Skin of body (tissue), 2 donors: ENCODE measurements around the gene POU6F2. TPM values are rescaled to one million over a fixed set of nuclear protein-coding genes. Genes with fewer than 3 reads are reported as not detected.
"Not testable (repeated sequence)": the region's sequence is repeated elsewhere in the genome, so short reads cannot be mapped to it uniquely, and the experiment has no call there.

ENCODE experiments used
- DNase-seq: peaks from one replicate; lab custom pipeline; 2025; lab: John Stamatoyannopoulos, UW
- total RNA-seq: library from RNA; depleted of rRNA; stranded (reverse); fragments of >200 nt; gene quantifications from one replicate; pipeline ENCODE4 v1.2.3, GENCODE V29; 2014

Gene POU6F2, protein sequence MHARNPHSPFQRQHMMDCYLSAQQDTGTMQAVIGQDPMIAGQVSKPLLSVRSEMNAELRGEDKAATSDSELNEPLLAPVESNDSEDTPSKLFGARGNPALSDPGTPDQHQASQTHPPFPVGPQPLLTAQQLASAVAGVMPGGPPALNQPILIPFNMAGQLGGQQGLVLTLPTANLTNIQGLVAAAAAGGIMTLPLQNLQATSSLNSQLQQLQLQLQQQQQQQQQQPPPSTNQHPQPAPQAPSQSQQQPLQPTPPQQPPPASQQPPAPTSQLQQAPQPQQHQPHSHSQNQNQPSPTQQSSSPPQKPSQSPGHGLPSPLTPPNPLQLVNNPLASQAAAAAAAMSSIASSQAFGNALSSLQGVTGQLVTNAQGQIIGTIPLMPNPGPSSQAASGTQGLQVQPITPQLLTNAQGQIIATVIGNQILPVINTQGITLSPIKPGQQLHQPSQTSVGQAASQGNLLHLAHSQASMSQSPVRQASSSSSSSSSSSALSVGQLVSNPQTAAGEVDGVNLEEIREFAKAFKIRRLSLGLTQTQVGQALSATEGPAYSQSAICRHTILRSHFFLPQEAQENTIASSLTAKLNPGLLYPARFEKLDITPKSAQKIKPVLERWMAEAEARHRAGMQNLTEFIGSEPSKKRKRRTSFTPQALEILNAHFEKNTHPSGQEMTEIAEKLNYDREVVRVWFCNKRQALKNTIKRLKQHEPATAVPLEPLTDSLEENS
- total RNA-seq, result 0.20 TPM

- DNase-seq, result no peak
Observed at GRCh38 chr7:38977685-38978084, at the start of gene POU6F2. Gene POU6F2, plus strand, starts transcription at chr7:38977909. Its CDS starts 45 bp downstream, at chr7:38977954.

GRCh38 chr7:38928506-38928905 is 49.2 kb upstream of the POU6F2 start:
- DNase-seq, result no peak

DNA sequence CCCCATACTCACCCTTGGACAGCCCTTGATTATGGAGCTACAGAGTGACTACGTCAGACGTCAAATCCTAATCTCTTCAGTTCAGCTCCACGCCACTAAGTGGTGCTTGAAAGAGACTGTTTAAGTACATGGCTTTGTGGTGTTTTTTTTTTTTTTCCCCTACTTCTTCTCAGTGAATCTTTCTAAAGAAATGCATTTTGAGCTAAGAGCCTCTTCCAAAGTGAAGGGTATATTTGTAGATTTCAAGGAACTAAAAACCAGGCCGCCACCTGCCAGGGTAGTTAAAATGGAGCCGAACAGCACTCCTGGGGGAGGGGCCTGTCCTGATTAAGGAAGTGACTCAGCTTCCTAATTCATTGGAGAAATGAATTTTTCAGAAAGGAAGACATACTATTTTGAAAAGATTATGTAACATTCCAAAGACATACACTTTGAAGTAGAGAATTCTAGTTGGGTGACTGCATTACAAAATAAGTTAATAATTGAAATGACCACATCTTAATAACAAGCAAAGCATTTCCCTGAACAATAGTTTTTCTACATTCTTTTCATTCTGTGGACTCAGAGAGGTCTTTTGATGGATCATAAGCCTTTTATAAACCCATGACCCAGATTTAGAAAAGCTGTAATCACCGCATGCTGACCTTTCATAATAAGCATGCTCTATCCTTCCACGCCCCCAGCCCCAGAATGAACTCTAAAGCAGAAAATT is 48.1 kb upstream of the POU6F2 start:
- no peak for DNase-seq

DNA sequence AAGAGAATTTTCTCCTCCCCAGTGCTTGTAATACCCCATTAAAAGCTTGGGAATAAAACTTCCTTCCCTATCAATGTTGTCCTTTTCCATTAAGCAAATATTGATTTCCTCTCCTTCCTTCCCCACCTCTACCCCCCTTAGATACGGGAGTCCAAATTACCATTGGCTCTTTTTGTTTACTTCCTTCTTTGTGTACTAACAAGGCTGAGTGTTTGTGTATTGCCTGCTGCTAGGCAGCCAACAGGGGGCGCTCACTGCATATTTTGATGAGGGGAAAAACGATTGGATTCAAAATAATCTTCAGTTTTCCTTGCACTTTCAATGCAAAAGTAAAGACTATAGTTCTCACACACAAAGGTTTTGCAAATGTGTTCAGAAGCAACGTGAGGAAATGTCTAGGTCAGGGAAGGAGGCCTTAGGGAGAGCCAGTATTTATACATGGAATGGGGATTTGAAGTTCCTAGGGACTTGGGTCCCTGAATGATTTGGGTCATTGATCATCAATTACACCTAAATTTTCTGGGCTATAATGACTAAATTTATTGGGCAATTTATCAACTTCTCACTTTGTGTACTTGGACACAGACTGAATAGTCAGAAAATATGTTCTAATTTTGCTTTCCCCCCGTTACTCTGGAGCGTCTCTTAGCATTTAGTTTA is 45.1 kb upstream of the POU6F2 start:
- peak; percentile 7 for DNase-seq

DNA sequence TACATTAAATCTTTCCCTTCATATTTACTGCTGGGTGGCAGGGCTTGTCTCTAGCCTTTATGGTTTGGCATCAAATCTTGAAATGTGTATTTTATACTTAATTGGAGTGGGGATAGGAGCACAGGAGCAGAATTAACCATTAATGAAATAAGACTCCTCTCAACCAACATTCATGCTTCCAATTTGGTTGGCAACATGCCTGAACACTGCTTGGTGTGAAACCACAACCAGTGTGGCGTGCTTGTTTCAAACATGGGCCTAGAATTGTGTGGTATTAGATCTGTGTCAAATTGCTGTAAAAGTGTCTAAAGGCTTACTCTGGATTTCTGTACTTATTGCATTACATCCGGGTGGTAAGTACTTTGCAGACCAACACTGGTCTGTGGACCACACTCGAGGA is 43.7 kb upstream of the POU6F2 start:
- DNase-seq, result no peak

DNA sequence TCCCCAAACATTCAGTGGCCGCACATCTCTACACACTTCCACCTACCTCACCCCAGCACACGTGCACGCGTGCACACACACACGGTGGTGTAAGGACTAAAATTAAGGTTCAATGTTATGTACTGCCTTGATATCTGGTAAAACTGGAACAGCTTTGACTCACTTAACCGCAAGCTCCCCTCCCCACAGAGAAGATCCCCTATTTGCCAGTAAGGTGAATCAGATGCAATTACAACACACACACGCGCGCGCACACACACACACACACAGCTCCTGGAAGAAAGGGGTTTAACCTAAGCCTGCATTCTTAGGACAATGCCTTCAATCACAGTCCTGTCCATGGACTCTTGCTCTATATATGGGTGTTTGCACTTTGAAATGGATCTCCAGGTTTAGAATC is 43.2 kb upstream of the POU6F2 start:
- DNase-seq, result no peak

- no peak for DNase-seq
Observed at GRCh38 chr7:38936641-38937040, 41.1 kb upstream of the POU6F2 start.

DNA sequence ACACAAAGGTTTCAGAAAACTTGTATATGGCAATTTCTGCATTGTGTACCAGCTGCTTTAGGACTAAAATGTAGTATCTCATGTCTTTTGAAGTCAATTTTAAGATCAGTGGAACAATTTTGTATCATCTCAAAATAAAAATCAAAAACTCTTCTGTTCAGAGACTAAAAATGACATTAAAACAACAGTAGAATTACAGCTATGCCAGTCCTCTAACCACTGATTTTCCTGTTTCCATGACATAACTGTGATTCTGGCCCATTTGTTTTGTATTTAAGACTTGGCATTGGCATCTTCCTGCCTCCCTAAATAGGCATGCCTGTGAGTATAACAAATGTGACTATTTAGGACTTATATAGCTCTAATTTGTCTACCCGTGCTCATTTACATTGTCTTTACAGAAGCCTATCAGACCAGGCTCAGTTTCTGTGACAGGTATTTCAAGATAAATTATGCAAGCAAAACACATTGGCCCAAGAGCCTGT is 39.7 kb upstream of the POU6F2 start:
- DNase-seq, result peak; percentile 35

- no peak for DNase-seq
Observed at GRCh38 chr7:38938589-38938988, 39.1 kb upstream of the POU6F2 start.

DNA sequence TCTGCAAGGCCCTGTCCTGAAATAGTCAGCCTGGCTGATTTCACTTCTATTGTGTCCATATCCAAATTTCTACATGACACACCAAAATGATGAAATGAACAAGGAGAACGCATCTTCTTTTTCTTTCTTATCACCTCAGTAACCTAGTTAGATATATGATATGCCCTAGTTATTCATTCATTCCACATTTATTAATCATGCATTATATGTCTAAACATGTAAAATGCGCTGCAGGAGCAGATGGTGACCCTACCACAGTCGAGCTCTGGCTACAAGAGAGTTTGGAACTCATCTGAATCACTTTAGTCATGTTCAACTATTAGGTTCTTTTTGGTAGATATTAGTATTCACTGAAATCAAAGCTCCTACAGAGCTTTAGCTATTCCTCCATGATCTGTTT is 36.9 kb upstream of the POU6F2 start:
- DNase-seq, result no peak

DNA sequence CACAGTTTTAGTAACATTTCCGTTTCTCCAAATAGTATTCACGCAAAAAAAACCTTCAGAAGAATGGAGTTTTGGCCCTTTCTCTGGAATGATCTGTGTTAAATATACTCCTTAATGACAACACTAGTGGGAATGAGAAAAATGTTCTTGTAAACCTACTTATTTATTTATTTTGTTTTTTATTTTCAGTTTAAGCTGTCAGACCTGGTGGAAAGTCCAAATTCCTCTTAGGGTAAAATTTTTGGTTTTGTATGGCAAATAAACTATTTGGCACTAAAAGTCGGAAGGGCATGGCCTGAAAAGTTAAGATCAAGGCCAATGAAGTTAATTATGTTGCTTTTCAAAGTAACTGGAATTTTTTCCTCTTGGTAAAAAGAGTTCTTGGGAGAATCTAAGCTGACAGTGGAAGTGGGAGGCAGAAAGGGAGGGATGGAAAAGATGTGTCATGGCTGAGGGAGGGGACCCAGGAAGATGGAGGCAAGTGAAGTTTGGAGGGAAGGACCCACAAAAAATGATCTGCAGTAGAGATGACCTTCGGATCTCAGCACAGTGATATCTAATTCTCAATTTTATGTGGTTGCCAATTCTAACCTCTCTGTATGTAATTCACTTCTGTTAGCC is 35.2 kb upstream of the POU6F2 start:
- DNase-seq, result no peak

DNA sequence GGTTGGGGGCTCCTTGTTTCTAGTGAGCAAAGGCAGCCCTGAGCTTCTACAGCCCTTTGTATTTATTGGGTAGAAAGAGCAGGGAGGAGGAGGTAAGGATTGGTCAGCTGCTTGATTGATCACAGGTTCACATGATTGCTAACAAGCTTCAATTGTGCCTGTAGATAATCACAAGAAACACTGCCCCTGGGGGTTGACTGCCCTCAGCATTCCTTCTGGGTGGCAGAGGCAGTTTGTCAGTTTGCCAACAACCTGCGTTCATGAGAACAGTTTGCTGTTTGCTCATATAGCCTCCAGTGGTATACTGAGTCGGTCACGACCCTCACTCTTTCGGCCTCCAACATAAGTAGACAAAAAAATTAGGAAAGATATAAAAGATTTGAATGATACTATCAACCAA is 30.2 kb upstream of the POU6F2 start:
- DNase-seq, result not testable (repeated sequence)

GRCh38 chr7:38950309-38950708 is 27.4 kb upstream of the POU6F2 start:
- DNase-seq, result no peak

DNA sequence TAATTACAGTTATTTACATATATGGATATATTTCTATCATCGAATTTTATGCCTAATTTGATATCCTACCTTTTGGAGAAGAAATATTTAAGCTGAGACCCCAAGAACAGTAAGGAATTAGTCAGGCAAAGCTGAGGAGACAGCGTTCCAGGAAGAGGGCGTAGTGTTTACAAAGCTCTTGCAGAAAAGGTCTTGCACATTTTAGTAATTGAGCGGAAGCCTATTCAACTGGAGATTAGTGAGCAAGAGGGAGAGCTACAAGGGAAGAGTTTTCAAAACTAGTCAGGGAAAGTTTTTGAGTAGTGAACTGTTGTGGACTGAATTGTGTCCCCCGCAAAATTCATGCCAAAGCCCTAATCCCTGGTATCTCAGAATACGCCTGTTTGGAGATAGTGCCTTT is 26.5 kb upstream of the POU6F2 start:
- DNase-seq, result no peak

GRCh38 chr7:38953227-38953626 is 24.5 kb upstream of the POU6F2 start:
- no peak for DNase-seq

- DNase-seq, result no peak
Observed at GRCh38 chr7:38953971-38954370, 23.7 kb upstream of the POU6F2 start.

GRCh38 chr7:38955892-38956291 is 21.8 kb upstream of the POU6F2 start:
- DNase-seq, result no peak

DNA sequence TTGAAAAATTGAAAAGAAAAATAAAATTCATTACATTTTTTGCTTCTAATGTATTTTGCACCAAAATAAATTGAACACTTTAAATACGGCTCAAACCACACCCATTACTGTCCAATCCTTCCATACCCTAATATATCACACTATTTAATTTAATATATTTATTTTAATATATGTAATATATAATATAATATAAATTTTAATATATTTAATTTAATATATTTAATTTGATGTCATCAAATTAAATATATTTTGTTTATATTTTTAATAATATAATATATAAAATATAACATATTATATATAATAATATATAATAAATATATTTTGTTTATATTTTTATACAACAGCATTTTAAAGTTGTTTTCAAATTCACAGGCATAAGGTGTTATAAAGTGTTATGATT is 15.7 kb upstream of the POU6F2 start:
- DNase-seq, result no peak

GRCh38 chr7:38964921-38965320 is 12.8 kb upstream of the POU6F2 start:
- DNase-seq, result no peak

GRCh38 chr7:38973760-38974159 is 3.9 kb upstream of the POU6F2 start:
- DNase-seq, result no peak

- DNase-seq, result no peak
Observed at GRCh38 chr7:38975944-38976392, 1.7 kb upstream of the POU6F2 start.
